Measurements from ENCODE around the gene CLSTN2.
"Not testable (repeated sequence)": the region's sequence is repeated elsewhere in the genome, so short reads cannot be mapped to it uniquely, and the experiment has no call there.

CLSTN2 gene

GRCh38 chr3:140384028-140384771, 449.2 kb downstream of the CLSTN2 start:
- DNase-seq (ENCODE audit: low spot score) = no peak

DNA sequence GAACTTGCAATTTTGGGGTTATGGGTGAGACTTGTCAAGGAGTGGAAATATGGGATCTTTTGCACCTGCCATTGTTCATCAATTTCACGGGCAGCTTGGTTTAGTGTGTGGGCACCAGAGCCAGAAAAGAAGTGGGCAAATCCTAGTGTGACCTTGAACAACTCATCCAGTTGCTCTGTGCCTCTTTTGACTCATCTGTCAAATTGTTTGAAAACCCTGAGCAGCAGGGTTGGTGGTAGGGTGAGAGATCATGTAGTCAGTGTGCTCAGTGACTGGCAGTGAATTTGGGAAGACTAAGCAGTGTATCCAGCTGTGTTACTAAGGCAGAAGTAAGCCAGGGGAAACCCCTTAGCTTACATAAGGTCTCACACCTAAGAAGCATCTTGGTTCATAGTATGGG, 449.9 kb downstream of the CLSTN2 start:
- DNase-seq (ENCODE audit: low spot score) = no peak

- DNase-seq (ENCODE audit: low spot score) = no peak
Measured at GRCh38 chr3:140386357-140387100, 451.5 kb downstream of the CLSTN2 start.

GRCh38 chr3:140387244-140387643, 452.3 kb downstream of the CLSTN2 start:
- no peak for DNase-seq (ENCODE audit: low spot score)

- DNase-seq (ENCODE audit: low spot score) = no peak
Measured at GRCh38 chr3:140388202-140388922, 453.4 kb downstream of the CLSTN2 start.

DNA sequence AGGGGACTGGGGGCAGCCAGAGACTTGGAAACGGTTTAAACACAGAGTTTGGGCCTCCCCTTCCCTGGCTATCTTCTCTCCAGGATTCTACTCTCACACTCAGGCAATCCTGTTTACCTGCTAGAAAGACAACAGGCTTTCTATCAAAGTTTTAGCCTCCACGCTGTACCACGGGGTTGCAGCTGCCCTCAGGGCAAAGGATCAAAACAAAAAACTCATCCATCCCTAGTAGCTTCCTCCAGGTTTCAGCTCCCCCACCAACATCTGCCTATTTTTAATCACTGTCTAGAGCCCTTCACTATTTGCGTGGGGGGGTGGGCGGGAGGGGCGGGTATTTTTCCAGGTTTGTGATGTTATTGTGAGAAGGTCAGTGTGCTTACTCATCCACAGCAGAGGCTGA, 456.1 kb downstream of the CLSTN2 start:
- DNase-seq (ENCODE audit: low spot score) = no peak

DNA sequence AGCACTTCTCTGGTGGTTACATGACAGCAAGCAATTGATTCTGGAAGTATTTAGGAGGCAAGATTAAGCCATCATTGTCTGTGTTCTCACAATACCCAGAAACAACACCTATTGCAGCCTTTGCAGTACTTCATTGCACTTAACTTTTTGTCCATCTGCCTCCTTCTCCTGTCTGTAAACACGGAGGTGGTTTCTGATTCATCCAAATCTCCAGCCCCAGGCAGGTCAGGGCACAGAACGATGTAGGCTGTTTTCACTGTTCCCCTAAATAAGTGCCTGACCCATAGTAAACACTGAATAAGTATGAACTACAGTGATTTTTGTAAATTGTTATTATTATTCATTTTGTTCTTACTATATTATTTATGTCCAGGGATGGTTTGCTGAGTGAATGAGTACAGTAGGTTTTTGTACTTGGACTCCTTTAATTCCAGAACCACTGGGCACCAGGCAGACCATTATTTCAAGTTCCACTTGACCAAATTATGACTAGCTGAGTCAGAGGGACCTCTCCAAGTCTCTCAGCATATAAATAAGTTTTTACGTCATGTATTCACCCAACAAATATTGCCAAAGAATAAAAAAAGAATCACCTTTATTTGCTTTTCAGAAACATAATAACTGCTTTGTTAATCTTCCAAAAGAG, 459.6 kb downstream of the CLSTN2 start:
- DNase-seq (ENCODE audit: low spot score) = no peak

- DNase-seq (ENCODE audit: low spot score) = no peak
Measured at GRCh38 chr3:140395134-140396075, 460.4 kb downstream of the CLSTN2 start.

GRCh38 chr3:140396110-140396509, 461.1 kb downstream of the CLSTN2 start:
- DNase-seq (ENCODE audit: low spot score) = no peak

DNA sequence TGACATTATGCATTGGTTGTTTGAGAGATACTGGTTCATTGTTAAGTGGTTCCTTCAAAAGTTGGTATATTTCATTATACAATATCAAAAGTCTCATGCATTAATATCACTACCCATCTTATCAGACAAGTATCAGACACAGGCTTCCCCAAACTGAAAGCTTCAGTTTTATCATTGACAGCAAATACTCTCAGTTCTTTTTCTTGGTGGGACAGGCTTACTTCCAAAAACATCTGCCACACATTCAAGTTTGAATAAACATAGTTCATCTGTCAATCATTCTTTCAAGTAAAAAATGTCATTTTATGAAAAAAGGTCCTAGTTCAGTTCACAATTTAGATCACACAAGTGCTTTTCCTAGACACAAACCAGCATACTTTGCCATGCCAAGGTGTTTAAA, 462.9 kb downstream of the CLSTN2 start:
- DNase-seq (ENCODE audit: low spot score) = no peak

DNA sequence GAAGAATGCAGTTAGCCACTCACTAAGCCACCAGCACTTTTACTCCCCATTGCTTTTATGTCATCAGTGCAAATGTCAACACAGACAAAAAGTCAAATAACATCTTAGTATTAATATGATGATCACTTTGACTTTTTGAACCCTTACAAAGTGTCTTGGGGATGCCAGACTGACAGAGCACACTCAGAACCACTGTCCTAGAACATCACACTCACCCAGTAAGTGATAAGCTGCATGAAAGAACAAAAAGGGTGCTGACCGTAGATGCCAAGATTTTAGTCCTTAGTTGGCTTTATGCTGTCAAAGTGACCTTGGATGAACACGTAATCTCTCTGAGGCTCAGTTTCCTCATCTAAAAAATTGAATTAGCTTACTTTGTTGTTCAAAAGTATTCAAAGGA, 463.4 kb downstream of the CLSTN2 start:
- no peak for DNase-seq (ENCODE audit: low spot score)

DNA sequence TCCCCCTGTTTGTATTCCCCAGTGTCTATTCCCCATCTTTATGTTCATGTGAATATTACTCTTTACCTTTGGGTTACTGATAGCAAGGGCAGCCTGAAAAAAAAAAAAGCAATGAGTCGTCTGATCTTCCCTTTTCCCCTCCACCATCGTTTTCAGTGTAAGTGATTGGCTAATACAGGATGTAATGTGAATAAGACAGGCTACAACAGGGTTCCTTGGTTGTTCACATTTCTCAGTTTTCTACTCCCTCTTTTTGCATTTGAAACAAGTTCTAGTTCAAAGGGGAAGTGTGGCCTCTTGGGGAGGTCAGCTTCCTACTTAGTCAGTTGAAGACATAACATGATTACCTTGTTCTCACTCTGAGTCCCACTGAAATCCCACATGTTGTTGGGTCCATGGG, 464.9 kb downstream of the CLSTN2 start:
- DNase-seq (ENCODE audit: low spot score) = no peak

DNA sequence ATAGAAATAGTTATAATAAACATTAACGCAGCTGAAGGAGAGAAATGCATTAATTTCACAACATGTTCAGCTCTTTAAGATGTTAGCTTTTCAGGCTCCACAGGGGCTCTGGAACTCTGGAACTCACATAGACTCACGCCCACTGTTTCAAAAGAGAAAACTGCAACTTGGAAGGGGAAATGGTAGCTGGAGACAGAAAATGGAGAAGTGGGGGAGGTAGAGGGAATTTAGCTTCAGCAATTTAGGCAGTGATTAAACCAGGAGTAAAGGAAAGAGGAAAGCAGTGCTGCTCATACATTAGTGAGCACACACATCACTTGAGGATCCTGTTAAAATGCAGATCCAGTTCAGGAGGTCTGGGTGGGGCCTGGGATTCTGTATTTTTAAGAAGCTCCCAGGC, 468.1 kb downstream of the CLSTN2 start:
- DNase-seq (ENCODE audit: low spot score) = no peak

DNA sequence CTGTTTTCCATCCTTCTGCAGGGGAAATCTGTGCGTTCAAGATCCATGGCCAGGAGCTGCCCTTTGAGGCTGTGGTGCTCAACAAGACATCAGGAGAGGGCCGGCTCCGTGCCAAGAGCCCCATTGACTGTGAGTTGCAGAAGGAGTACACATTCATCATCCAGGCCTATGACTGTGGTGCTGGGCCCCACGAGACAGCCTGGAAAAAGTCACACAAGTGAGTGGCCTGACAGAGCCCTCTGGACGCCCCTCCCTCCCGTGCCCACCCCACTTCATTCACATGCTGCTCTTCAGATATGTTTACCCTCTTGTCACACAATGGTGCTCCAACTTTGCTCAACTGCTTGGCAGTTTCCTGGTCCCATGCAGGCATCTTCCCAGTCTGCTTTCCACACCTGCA, 468.6 kb downstream of the CLSTN2 start:
- DNase-seq (ENCODE audit: low spot score) = no peak

- DNase-seq (ENCODE audit: low spot score) = no peak
Measured at GRCh38 chr3:140406655-140407054, 471.7 kb downstream of the CLSTN2 start.

- DNase-seq (ENCODE audit: low spot score) = no peak
Measured at GRCh38 chr3:140408252-140408651, 473.3 kb downstream of the CLSTN2 start.

DNA sequence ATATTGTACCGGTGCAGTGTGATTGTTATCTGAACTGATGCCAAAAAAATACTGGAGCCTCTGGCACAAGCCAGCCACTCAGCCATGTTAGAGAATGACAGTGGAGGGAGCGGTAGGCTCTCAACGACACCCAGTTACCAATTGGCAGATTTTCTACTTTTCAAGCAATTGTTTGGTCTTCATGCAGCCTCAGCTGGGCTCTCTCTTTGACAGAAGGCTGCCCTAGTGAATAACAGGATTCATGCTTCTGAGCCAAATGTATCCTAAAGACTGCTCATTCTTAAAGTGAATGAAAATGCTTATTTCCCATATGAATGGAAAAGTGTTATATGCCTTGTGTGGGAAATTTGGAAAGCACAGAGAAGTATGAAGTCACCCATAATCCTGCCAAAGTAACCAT, 481.7 kb downstream of the CLSTN2 start:
- DNase-seq (ENCODE audit: low spot score) = no peak

- DNase-seq (ENCODE audit: low spot score) = no peak
Measured at GRCh38 chr3:140420621-140421357, 485.8 kb downstream of the CLSTN2 start.

DNA sequence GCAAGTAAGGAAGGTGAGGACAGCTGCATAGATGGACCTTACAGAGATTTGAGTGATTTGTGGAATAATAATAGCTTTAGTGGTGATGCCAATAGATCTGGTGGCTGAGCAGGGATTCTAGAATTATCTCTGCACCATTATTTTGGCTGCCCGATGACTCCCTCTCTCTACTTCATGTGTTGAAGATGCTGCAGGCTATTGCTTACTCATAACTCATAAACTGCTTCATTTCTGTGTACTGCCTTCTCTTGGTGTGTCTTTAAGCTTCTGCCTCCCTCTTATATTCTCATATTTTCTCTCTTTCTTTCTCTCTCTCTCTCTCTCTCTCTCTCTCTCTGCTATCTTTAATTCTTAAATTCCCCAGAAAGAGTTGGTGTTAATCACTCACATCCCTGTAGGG, 486.9 kb downstream of the CLSTN2 start:
- no peak for DNase-seq (ENCODE audit: low spot score)

DNA sequence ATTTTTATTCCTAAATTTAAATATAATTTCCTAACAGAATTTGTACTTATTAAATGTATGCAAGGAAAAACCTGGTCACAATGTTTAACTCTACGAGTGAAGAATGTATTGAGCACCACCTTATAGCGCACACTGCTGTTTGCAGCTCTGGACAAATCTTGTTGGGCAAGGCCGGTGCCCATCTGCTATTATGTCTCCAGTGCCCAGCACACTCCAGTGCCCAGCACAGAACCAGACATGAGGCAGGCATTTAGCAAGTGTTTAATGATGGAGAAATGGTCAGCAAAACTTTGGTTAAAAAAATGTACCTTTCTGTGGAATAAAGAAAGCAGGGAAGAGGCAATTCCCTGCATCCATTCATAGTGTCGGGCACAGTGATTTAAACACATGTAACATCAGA, 488.2 kb downstream of the CLSTN2 start:
- DNase-seq (ENCODE audit: low spot score) = no peak

- DNase-seq (ENCODE audit: low spot score) = not testable (repeated sequence)
Measured at GRCh38 chr3:140423574-140423973, 488.6 kb downstream of the CLSTN2 start.

Data from D341Med (cell line).